Osteocyte (in vitro differentiated cells): Measurements from ENCODE around the gene ITGB8. TPM values are rescaled to one million over a fixed set of nuclear protein-coding genes. Genes with fewer than 3 reads are reported as not detected.

Experiments
- DNase-seq: peaks from one replicate; pipeline ENCODE4 v3.0.0; 2021; ENCODE audit warnings: mixed read lengths; ENCODE audit not compliant: unreplicated experiment; ENCODE audit errors: extremely low spot score
- H3K27ac Mint-ChIP-seq: one replicate; pipeline ENCODE4 v1.8.0; 2021; ENCODE audit warnings: mild to moderate bottlenecking, mixed read lengths; ENCODE audit not compliant: unreplicated experiment
- H3K27me3 Mint-ChIP-seq: one replicate; pipeline ENCODE4 v1.8.0; 2021; ENCODE audit warnings: mixed read lengths; ENCODE audit not compliant: unreplicated experiment
- H3K36me3 Mint-ChIP-seq: one replicate; pipeline ENCODE4 v1.8.0; 2021; ENCODE audit warnings: mixed read lengths; ENCODE audit not compliant: unreplicated experiment
- H3K4me1 Mint-ChIP-seq: one replicate; pipeline ENCODE4 v1.8.0; 2021; ENCODE audit warnings: mixed read lengths; ENCODE audit not compliant: unreplicated experiment
- H3K4me3 Mint-ChIP-seq: one replicate; pipeline ENCODE4 v1.8.0; 2021; ENCODE audit warnings: mild to moderate bottlenecking, moderate library complexity, mixed read lengths; ENCODE audit not compliant: unreplicated experiment
- H3K9me3 Mint-ChIP-seq: one replicate; pipeline ENCODE4 v1.8.0; 2021; ENCODE audit warnings: mixed read lengths; ENCODE audit not compliant: unreplicated experiment
- CTCF ChIP-seq: fragments of 200-600 bp; sonication (generic); IDR thresholded peaks from 2 replicates; pipeline ENCODE4 v1.5.0; 2021; ENCODE audit warnings: antibody characterized with exemption, mild to moderate bottlenecking, moderate library complexity
- total RNA-seq: library from RNA; stranded (reverse); gene quantifications from 2 replicates; pipeline ENCODE4 v1.2.1, GENCODE V29; 2021

ITGB8 gene
- total RNA-seq, 1 donor from 2014 or later: 2.4 TPM

DNA sequence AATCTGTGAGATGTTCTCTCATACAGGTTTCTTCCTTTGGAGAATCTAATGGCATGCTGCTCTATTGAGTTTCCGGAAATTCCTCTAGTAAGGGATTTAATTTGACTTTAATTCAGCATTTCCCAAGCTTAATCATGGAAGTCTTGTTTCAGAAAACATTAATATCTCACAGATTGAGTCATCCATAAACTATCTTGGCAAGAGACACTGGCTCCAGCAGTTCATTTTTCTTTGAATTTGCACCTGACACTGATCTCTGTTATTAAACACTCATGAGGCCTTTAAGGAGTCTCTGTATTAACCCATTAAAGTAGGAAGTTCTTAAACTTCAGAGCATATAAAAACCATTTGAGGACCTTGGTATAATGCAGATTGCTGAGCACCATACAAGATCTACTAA is 3.6 kb upstream of the ITGB8 start:
- no peak for TF ChIP-seq CTCF
- H3K4me3 Mint-ChIP-seq: no peak overlapping the region
- no peak for DNase-seq
- H3K27ac Mint-ChIP-seq: no peak overlapping the region
- H3K4me1 Mint-ChIP-seq: peaks cover 23% of the 10 kb centered on the region
- H3K9me3 Mint-ChIP-seq: no peaks in the 10 kb centered on the region
- H3K27me3 Mint-ChIP-seq: peaks cover 4% of the 10 kb centered on the region
- H3K36me3 Mint-ChIP-seq: no peaks in the 10 kb centered on the region

- Mint-ChIP-seq H3K4me1 (peaks cover 23% of the 10 kb centered on the region), H3K36me3 (no peaks in the 10 kb centered on the region), H3K27ac (no peak overlapping the region), H3K27me3 (peaks cover 7% of the 10 kb centered on the region), H3K9me3 (no peaks in the 10 kb centered on the region), H3K4me3 (no peak overlapping the region)
- no peak for DNase-seq
- no peak for TF ChIP-seq CTCF
Measured at GRCh38 chr7:20328027-20328426, 2.7 kb upstream of the ITGB8 start.

DNA sequence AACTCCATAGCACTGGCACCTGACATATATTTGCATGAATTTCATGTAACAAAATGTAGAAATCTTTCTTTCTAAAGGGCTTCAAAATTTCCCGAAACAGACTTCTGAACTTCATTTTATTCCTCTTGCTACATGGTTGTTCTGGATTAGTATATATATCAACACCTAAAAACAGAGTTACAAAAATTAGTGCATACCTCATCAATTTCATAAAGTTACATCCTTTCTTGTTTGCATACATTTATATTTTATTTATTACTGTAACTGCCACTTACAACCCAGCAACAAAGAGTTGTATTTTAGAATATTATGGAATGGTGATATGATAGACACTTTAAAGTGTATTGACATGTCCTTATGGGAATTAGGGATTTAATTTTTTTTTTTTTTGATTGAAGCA is 2.0 kb upstream of the ITGB8 start:
- Mint-ChIP-seq H3K27ac (no peak overlapping the region), H3K9me3 (no peaks in the 10 kb centered on the region), H3K36me3 (no peaks in the 10 kb centered on the region), H3K27me3 (peaks cover 7% of the 10 kb centered on the region), H3K4me1 (peaks cover 19% of the 10 kb centered on the region), H3K4me3 (no peak overlapping the region)
- TF ChIP-seq CTCF: no peak
- no peak for DNase-seq

- Mint-ChIP-seq H3K27ac (peak overlapping the region; percentile 98), H3K36me3 (no peaks in the 10 kb centered on the region), H3K9me3 (no peaks in the 10 kb centered on the region), H3K4me3 (peak overlapping the region; percentile 96), H3K27me3 (peaks cover 10% of the 10 kb centered on the region), H3K4me1 (peaks cover 16% of the 10 kb centered on the region)
- TF ChIP-seq CTCF: peak; percentile 45
- DNase-seq: no peak
Measured at GRCh38 chr7:20329389-20330238, 1.1 kb upstream of the ITGB8 start.
